ENCODE data around the gene AHI1. TPM values are rescaled to one million over a fixed set of nuclear protein-coding genes. Genes with fewer than 3 reads are reported as not detected.
"Not testable (repeated sequence)": the region's sequence is repeated elsewhere in the genome, so short reads cannot be mapped to it uniquely, and the experiment has no call there.

The AHI1 gene
- total RNA-seq, 1 donor from 2014 or later = 14.2 TPM

- H4K20me1 ChIP-seq (ENCODE audit: insufficient read depth, low read length) = no peaks in the 10 kb centered on the region
- H3K9me3 Mint-ChIP-seq (ENCODE audit: unreplicated experiment) = peaks cover 3% of the 10 kb centered on the region
- H3K27me3 ChIP-seq (ENCODE audit: insufficient read depth, low read length) = no peaks in the 10 kb centered on the region
- H3K9ac ChIP-seq (ENCODE audit: low read length) = no peak overlapping the region
- H2AFZ ChIP-seq (ENCODE audit: low read depth, low read length) = no peak overlapping the region
- no peak overlapping the region for H3K4me3 Mint-ChIP-seq (ENCODE audit: unreplicated experiment)
- no peaks in the 10 kb centered on the region for H3K9me3 ChIP-seq (ENCODE audit: insufficient read depth, low read depth, low read length)
- H3K27me3 Mint-ChIP-seq (ENCODE audit: low read depth, unreplicated experiment) = no peaks in the 10 kb centered on the region
- H3K4me2 ChIP-seq (ENCODE audit: low read length) = peak overlapping the region; percentile 24
- DNase-seq (ENCODE audit: low read depth) = peak; percentile 67
- no peak overlapping the region for H3K27ac Mint-ChIP-seq (ENCODE audit: unreplicated experiment)
- peaks cover 18% of the 10 kb centered on the region for H3K36me3 ChIP-seq (ENCODE audit: insufficient read depth, low read length)
- H3K36me3 Mint-ChIP-seq (ENCODE audit: low read depth, unreplicated experiment) = peaks cover 24% of the 10 kb centered on the region
- no peak overlapping the region for H3K4me3 ChIP-seq (ENCODE audit: insufficient read depth, low read depth, low read length)
- H3K4me1 Mint-ChIP-seq (ENCODE audit: low read depth, unreplicated experiment) = peaks cover 12% of the 10 kb centered on the region
- no peak for FAIRE-seq
- no peaks in the 10 kb centered on the region for H3K4me1 ChIP-seq (ENCODE audit: insufficient read depth, low read length)
- H3K79me2 ChIP-seq (ENCODE audit: insufficient read depth, low read length) = no peaks in the 10 kb centered on the region
- peak overlapping the region; percentile 24 for H3K27ac ChIP-seq (ENCODE audit: low read depth, low read length)
- TF ChIP-seq CTCF (IDR thresholded peaks at IDR 0.05; ENCODE audit: insufficient read depth, low read depth, low read length) (no peak), EZH2 (IDR thresholded peaks at IDR 0.05; ENCODE audit: insufficient read depth, low read length) (no peak)
Observed at GRCh38 chr6:135488023-135488422, 9.5 kb downstream of the AHI1 start.

GRCh38 chr6:135483903-135484302 lies 13.6 kb downstream of the AHI1 start:
- H3K27ac Mint-ChIP-seq (ENCODE audit: unreplicated experiment); H3K27ac ChIP-seq (ENCODE audit: low read depth, low read length); DNase-seq (ENCODE audit: low read depth); H3K79me2 ChIP-seq (ENCODE audit: insufficient read depth, low read length); H3K27me3 ChIP-seq (ENCODE audit: insufficient read depth, low read length); H3K9ac ChIP-seq (ENCODE audit: low read length); FAIRE-seq; H3K4me3 ChIP-seq (ENCODE audit: insufficient read depth, low read depth, low read length); H3K4me2 ChIP-seq (ENCODE audit: low read length); H3K36me3 ChIP-seq (ENCODE audit: insufficient read depth, low read length); H3K4me3 Mint-ChIP-seq (ENCODE audit: unreplicated experiment); H2AFZ ChIP-seq (ENCODE audit: low read depth, low read length); H3K4me1 Mint-ChIP-seq (ENCODE audit: low read depth, unreplicated experiment); H3K4me1 ChIP-seq (ENCODE audit: insufficient read depth, low read length); H3K27me3 Mint-ChIP-seq (ENCODE audit: low read depth, unreplicated experiment); H4K20me1 ChIP-seq (ENCODE audit: insufficient read depth, low read length): not testable (repeated sequence)
- peaks cover 12% of the 10 kb centered on the region for H3K9me3 ChIP-seq (ENCODE audit: insufficient read depth, low read depth, low read length)
- Mint-ChIP-seq H3K36me3 (ENCODE audit: low read depth, unreplicated experiment) (peaks cover 37% of the 10 kb centered on the region), H3K9me3 (ENCODE audit: unreplicated experiment) (peaks cover 22% of the 10 kb centered on the region)

GRCh38 chr6:135481783-135482369 lies 15.7 kb downstream of the AHI1 start:
- no peak overlapping the region for H3K9ac ChIP-seq (ENCODE audit: low read length)
- Mint-ChIP-seq H3K4me3 (ENCODE audit: unreplicated experiment) (no peak overlapping the region), H3K27me3 (ENCODE audit: low read depth, unreplicated experiment) (no peaks in the 10 kb centered on the region), H3K4me1 (ENCODE audit: low read depth, unreplicated experiment) (no peaks in the 10 kb centered on the region), H3K36me3 (ENCODE audit: low read depth, unreplicated experiment) (peaks cover 48% of the 10 kb centered on the region), H3K9me3 (ENCODE audit: unreplicated experiment) (peaks cover 28% of the 10 kb centered on the region), H3K27ac (ENCODE audit: unreplicated experiment) (no peak overlapping the region)
- H3K27me3 ChIP-seq (ENCODE audit: insufficient read depth, low read length) = no peaks in the 10 kb centered on the region
- DNase-seq (ENCODE audit: low read depth) (peak; percentile 14), FAIRE-seq (no peak)
- peaks cover 16% of the 10 kb centered on the region for H3K9me3 ChIP-seq (ENCODE audit: insufficient read depth, low read depth, low read length)
- no peak overlapping the region for H3K4me2 ChIP-seq (ENCODE audit: low read length)
- H2AFZ ChIP-seq (ENCODE audit: low read depth, low read length) = no peak overlapping the region
- no peaks in the 10 kb centered on the region for H4K20me1 ChIP-seq (ENCODE audit: insufficient read depth, low read length)
- H3K36me3 ChIP-seq (ENCODE audit: insufficient read depth, low read length) = peaks cover 4% of the 10 kb centered on the region
- H3K4me3 ChIP-seq (ENCODE audit: insufficient read depth, low read depth, low read length) = no peak overlapping the region
- H3K79me2 ChIP-seq (ENCODE audit: insufficient read depth, low read length) = no peaks in the 10 kb centered on the region
- no peaks in the 10 kb centered on the region for H3K4me1 ChIP-seq (ENCODE audit: insufficient read depth, low read length)
- TF ChIP-seq EZH2 (IDR thresholded peaks at IDR 0.05; ENCODE audit: insufficient read depth, low read length) (no peak), CTCF (IDR thresholded peaks at IDR 0.05; ENCODE audit: insufficient read depth, low read depth, low read length) (no peak)
- H3K27ac ChIP-seq (ENCODE audit: low read depth, low read length) = no peak overlapping the region

Measured in astrocyte (in vitro differentiated cells and primary cell).